Measurements from ENCODE around the gene RUBCNL. TPM values are rescaled to one million over a fixed set of nuclear protein-coding genes. Genes with fewer than 3 reads are reported as not detected.
"Not testable (repeated sequence)": the region's sequence is repeated elsewhere in the genome, so short reads cannot be mapped to it uniquely, and the experiment has no call there.

RUBCNL gene
- total RNA-seq (1 to 10 TPM in 5 of 7 donors, under 1 TPM in 2; 0.60 to 4.5 (median 1.5) TPM), polyA plus RNA-seq (1 to 10 TPM in 1 of 2 donors, under 1 TPM in 1; 0.57 to 4.4 TPM)
- long read RNA-seq, donor 1, partial matches to known transcripts: 0 of 4 reads
- long read RNA-seq, donor 1, other reads (novel, unspliced or antisense): 1 of 4 reads
- long read RNA-seq, donor 2, partial matches to known transcripts: 0 of 1 reads
- long read RNA-seq, donor 2, other reads (novel, unspliced or antisense): 0 of 1 reads
- long read RNA-seq, donor 3, partial matches to known transcripts: 1 of 14 reads
- long read RNA-seq, donor 3, other reads (novel, unspliced or antisense): 8 of 14 reads

GRCh38 chr13:46387064-46387851 is at the start of gene RUBCNL:
Gene RUBCNL (minus strand): TSS chr13:46387252. CDS start chr13:46372475, 14,777 bp downstream.
- H3K4me1 ChIP-seq (ENCODE audit: insufficient read depth): peaks cover 3% of the 10 kb centered on the region
- H3K36me3 ChIP-seq: no peaks in the 10 kb centered on the region
- TF ChIP-seq CTCF (IDR thresholded peaks at IDR 0.05): no peak
- no peak for TF ChIP-seq EP300 (IDR thresholded peaks at IDR 0.05)
- TF ChIP-seq POLR2A (IDR thresholded peaks at IDR 0.05): no peak
- H3K4me3 ChIP-seq: peak within 1 kb of the TSS; percentile 26
- no peak within 1 kb of the TSS for H3K27ac ChIP-seq
- no peaks in the 10 kb centered on the region for H3K27me3 ChIP-seq
- intact Hi-C loops (cut with DNase I): no loop called here
- H3K9me3 ChIP-seq: no peaks in the 10 kb centered on the region
- WGBS, 3 donors: 2 to 3% (median 2%) methylated on average over 70 of the region's 70 CpGs
- no peak for DNase-seq

GRCh38 chr13:46429558-46429957 is 42.5 kb upstream of the RUBCNL start:
- H3K36me3 ChIP-seq; H3K9me3 ChIP-seq; DNase-seq; H3K27me3 ChIP-seq; H3K4me3 ChIP-seq; H3K4me1 ChIP-seq (ENCODE audit: insufficient read depth); H3K27ac ChIP-seq; intact Hi-C loops (cut with DNase I): not testable (repeated sequence)
- 75 to 97% (median 84%) methylated on average over 2 of the region's 2 CpGs for WGBS, 3 donors

- no peaks in the 10 kb centered on the region for H3K27me3 ChIP-seq
- no peaks in the 10 kb centered on the region for H3K36me3 ChIP-seq
- no peak for TF ChIP-seq CTCF (IDR thresholded peaks at IDR 0.05)
- H3K27ac ChIP-seq: no peak overlapping the region
- intact Hi-C loops (cut with DNase I): no loop called here
- no peak overlapping the region for H3K4me3 ChIP-seq
- DNase-seq: no peak
- no peaks in the 10 kb centered on the region for H3K9me3 ChIP-seq
- no peaks in the 10 kb centered on the region for H3K4me1 ChIP-seq (ENCODE audit: insufficient read depth)
These were observed 18.4 kb upstream of the RUBCNL start for GRCh38 chr13:46405457-46405856.

GRCh38 chr13:46404733-46405100 is 17.7 kb upstream of the RUBCNL start:
- TF ChIP-seq EP300 (IDR thresholded peaks at IDR 0.05): no peak
- H3K36me3 ChIP-seq: no peaks in the 10 kb centered on the region
- WGBS, 3 donors: 67 to 90% (median 83%) methylated on average over 1 of the region's 1 CpG
- no peaks in the 10 kb centered on the region for H3K27me3 ChIP-seq
- no peaks in the 10 kb centered on the region for H3K4me1 ChIP-seq (ENCODE audit: insufficient read depth)
- intact Hi-C loops (cut with DNase I): no loop called here
- no peak overlapping the region for H3K4me3 ChIP-seq
- H3K27ac ChIP-seq: no peak overlapping the region
- DNase-seq: no peak
- H3K9me3 ChIP-seq: no peaks in the 10 kb centered on the region

GRCh38 chr13:46403851-46404732 is 17.0 kb upstream of the RUBCNL start:
- Histone ChIP-seq H3K27me3 (no peaks in the 10 kb centered on the region), H3K9me3 (no peaks in the 10 kb centered on the region), H3K4me3 (no peak overlapping the region), H3K36me3 (no peaks in the 10 kb centered on the region), H3K4me1 (ENCODE audit: insufficient read depth) (no peaks in the 10 kb centered on the region), H3K27ac (no peak overlapping the region)
- intact Hi-C loops (cut with DNase I): no loop called here
- 66 to 71% (median 69%) methylated on average over 8 of the region's 8 CpGs for WGBS, 3 donors
- TF ChIP-seq CTCF (IDR thresholded peaks at IDR 0.05) (no peak), POLR2A (IDR thresholded peaks at IDR 0.05) (no peak), EP300 (IDR thresholded peaks at IDR 0.05) (no peak)
- DNase-seq: no peak

Data from ovary (tissue), 10 donors.